ENCODE measurements around the gene MYMK. TPM values are rescaled to one million over a fixed set of nuclear protein-coding genes. Genes with fewer than 3 reads are reported as not detected.

MYMK gene
- polyA plus RNA-seq, 3 donors: not detected

GRCh38 chr9:133507246-133507965 lies 17.4 kb downstream of the MYMK start:
- intact Hi-C loops (cut with micrococcal nuclease): no loop called here
- H3K4me2 ChIP-seq (replicated peaks; ENCODE audit: extremely low read depth, low read length, poor library complexity, severe bottlenecking): no peak overlapping the region
- no peak overlapping the region for H3K4me3 ChIP-seq (replicated peaks in 1 of 3; ENCODE audit: low read depth in 2 of 3, low read length in 3 of 3)
- peaks cover 3 to 13% of the 10 kb centered on the region in 2 donors for H3K27me3 ChIP-seq (ENCODE audit: control insufficient read depth in 2 of 2, insufficient read depth in 2 of 2, low read length in 2 of 2)
- H4K20me1 ChIP-seq (ENCODE audit: insufficient read depth, low read length): no peaks in the 10 kb centered on the region
- Mint-ChIP-seq H3K27ac (no peak overlapping the region), H3K9me3 (peaks cover 0 to 6% (median 6%) of the 10 kb centered on the region in 7 donors), H3K27me3 (ENCODE audit: low read depth in 3 of 3) (peaks cover 6 to 27% (median 23%) of the 10 kb centered on the region in 3 donors), H3K4me1 (peaks cover 2% of the 10 kb centered on the region), H3K4me3 (no peak overlapping the region), H3K36me3 (no peaks in the 10 kb centered on the region)
- WGBS (ENCODE audit: insufficient coverage): 90% methylated on average over 17 of the region's 24 CpGs
- H3K9me3 ChIP-seq (replicated peaks in 1 of 2; ENCODE audit: control insufficient read depth in 1 of 2, insufficient read depth in 1 of 2, low read length in 2 of 2): peaks cover 0 to 2% of the 10 kb centered on the region in 2 donors
- no peaks in the 10 kb centered on the region for H3K4me1 ChIP-seq (ENCODE audit: control insufficient read depth in 1 of 2, insufficient read depth in 2 of 2, low read length in 2 of 2)
- no peaks in the 10 kb centered on the region for H3K79me2 ChIP-seq (ENCODE audit: insufficient read depth, low read length)
- H3K9ac ChIP-seq (ENCODE audit: insufficient read depth, low read length, poor library complexity, severe bottlenecking): no peak overlapping the region
- TF ChIP-seq CTCF (IDR thresholded peaks at IDR 0.05): no peak
- DNase-seq: no peak
- H2AFZ ChIP-seq (ENCODE audit: insufficient read depth, low read depth, low read length, poor library complexity, severe bottlenecking): no peak overlapping the region
- no peak overlapping the region for H3K27ac ChIP-seq (ENCODE audit: low read depth in 1 of 2, low read length in 2 of 2)
- no peaks in the 10 kb centered on the region for H3K36me3 ChIP-seq (replicated peaks in 1 of 2; ENCODE audit: control insufficient read depth in 1 of 2, insufficient read depth in 2 of 2, low read length in 2 of 2)

- Mint-ChIP-seq H3K27ac (no peak overlapping the region), H3K9me3 (peaks cover 4 to 14% (median 13%) of the 10 kb centered on the region in 7 donors), H3K4me3 (no peak overlapping the region), H3K36me3 (no peaks in the 10 kb centered on the region), H3K27me3 (ENCODE audit: low read depth in 3 of 3) (peaks cover 6 to 27% (median 25%) of the 10 kb centered on the region in 3 donors), H3K4me1 (peaks cover 2% of the 10 kb centered on the region)
- no peak overlapping the region for H2AFZ ChIP-seq (ENCODE audit: insufficient read depth, low read depth, low read length, poor library complexity, severe bottlenecking)
- intact Hi-C loops (cut with micrococcal nuclease): no loop called here
- H3K27ac ChIP-seq (ENCODE audit: low read depth in 1 of 2, low read length in 2 of 2): no peak overlapping the region
- 91% methylated on average over 15 of the region's 18 CpGs for WGBS (ENCODE audit: insufficient coverage)
- no peaks in the 10 kb centered on the region for H4K20me1 ChIP-seq (ENCODE audit: insufficient read depth, low read length)
- no peak overlapping the region for H3K4me3 ChIP-seq (replicated peaks in 1 of 3; ENCODE audit: low read depth in 2 of 3, low read length in 3 of 3)
- H3K9me3 ChIP-seq (replicated peaks in 1 of 2; ENCODE audit: control insufficient read depth in 1 of 2, insufficient read depth in 1 of 2, low read length in 2 of 2): peaks cover 1 to 10% of the 10 kb centered on the region in 2 donors
- no peak overlapping the region for H3K4me2 ChIP-seq (replicated peaks; ENCODE audit: extremely low read depth, low read length, poor library complexity, severe bottlenecking)
- no peak for DNase-seq
- H3K9ac ChIP-seq (ENCODE audit: insufficient read depth, low read length, poor library complexity, severe bottlenecking): no peak overlapping the region
- no peaks in the 10 kb centered on the region for H3K4me1 ChIP-seq (ENCODE audit: control insufficient read depth in 1 of 2, insufficient read depth in 2 of 2, low read length in 2 of 2)
- no peaks in the 10 kb centered on the region for H3K36me3 ChIP-seq (replicated peaks in 1 of 2; ENCODE audit: control insufficient read depth in 1 of 2, insufficient read depth in 2 of 2, low read length in 2 of 2)
- H3K27me3 ChIP-seq (ENCODE audit: control insufficient read depth in 2 of 2, insufficient read depth in 2 of 2, low read length in 2 of 2): peaks cover 3 to 13% of the 10 kb centered on the region in 2 donors
- no peaks in the 10 kb centered on the region for H3K79me2 ChIP-seq (ENCODE audit: insufficient read depth, low read length)
- TF ChIP-seq CTCF (IDR thresholded peaks at IDR 0.05): no peak
These were observed 18.1 kb downstream of the MYMK start for GRCh38 chr9:133506653-133507038.

Measured in CD14-positive monocyte (primary cell).